Endothelial cell of umbilical vein (primary cell): ENCODE measurements around the gene PKN1.

ENCODE experiments used
- EZH2 ChIP-seq: IDR thresholded peaks from 2 replicates; pipeline ENCODE4 v1.6.1; 2012; ENCODE audit warnings: borderline replicate concordance, low read depth, mild to moderate bottlenecking, moderate library complexity, low read length, inconsistent platforms; ENCODE audit not compliant: severe bottlenecking
- JUN ChIP-seq: IDR thresholded peaks from 2 replicates; pipeline ENCODE4 v1.6.1; 2011; ENCODE audit warnings: borderline replicate concordance, low read depth; ENCODE audit not compliant: insufficient read length, insufficient read depth
- POLR2AphosphoS5 ChIP-seq: IDR thresholded peaks from 2 replicates; pipeline ENCODE4 v1.6.1; 2012; ENCODE audit warnings: low read depth, mild to moderate bottlenecking, control low read depth, low read length, moderate library complexity; ENCODE audit not compliant: insufficient read depth
- TF ChIP-seq, protein P1 (sequence below), 2 donors: IDR thresholded peaks; 1 replicate in 1 of 2; 2 replicates in 1 of 2; pipeline ENCODE4 v1.5.1; 2011; ENCODE audit warnings: low read length in 2 of 2, mild to moderate bottlenecking in 2 of 2, moderate library complexity in 2 of 2, control low read depth in 1 of 2, inconsistent platforms in 1 of 2, low read depth in 1 of 2; ENCODE audit not compliant: insufficient read depth in 1 of 2; ENCODE audit errors: extremely low read depth in 1 of 2

DNA sequence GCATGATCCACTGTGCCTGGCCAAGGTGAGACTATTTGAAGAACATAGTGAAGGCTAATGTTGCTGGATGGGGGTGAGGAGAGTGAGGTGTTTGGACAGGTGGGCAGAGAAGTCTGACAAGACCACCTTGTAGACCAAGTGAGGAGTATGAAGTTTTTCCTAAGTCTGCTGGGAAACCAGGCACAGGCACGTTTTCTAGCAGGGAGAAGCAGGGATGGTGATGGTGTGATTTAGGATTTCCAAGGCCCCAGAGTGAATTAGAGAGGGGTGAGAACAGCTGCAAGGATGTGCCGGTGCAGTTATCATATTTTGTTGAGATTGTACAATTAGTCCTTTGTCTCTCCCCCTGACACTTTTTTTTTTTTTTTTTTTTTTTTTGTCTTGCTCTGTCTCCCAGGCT, 5.6 kb upstream of the PKN1 start:
- TF ChIP-seq POLR2AphosphoS5: no peak
- no peak for TF ChIP-seq EZH2
- TF ChIP-seq, protein P1, sequence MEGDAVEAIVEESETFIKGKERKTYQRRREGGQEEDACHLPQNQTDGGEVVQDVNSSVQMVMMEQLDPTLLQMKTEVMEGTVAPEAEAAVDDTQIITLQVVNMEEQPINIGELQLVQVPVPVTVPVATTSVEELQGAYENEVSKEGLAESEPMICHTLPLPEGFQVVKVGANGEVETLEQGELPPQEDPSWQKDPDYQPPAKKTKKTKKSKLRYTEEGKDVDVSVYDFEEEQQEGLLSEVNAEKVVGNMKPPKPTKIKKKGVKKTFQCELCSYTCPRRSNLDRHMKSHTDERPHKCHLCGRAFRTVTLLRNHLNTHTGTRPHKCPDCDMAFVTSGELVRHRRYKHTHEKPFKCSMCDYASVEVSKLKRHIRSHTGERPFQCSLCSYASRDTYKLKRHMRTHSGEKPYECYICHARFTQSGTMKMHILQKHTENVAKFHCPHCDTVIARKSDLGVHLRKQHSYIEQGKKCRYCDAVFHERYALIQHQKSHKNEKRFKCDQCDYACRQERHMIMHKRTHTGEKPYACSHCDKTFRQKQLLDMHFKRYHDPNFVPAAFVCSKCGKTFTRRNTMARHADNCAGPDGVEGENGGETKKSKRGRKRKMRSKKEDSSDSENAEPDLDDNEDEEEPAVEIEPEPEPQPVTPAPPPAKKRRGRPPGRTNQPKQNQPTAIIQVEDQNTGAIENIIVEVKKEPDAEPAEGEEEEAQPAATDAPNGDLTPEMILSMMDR (IDR thresholded peaks at IDR 0.05; ENCODE audit: extremely low read depth in 1 of 2, insufficient read depth in 1 of 2, low read depth in 1 of 2, low read length in 2 of 2): no peak
- TF ChIP-seq JUN: no peak
